WTC11 (cell line): ENCODE data around the gene EML4. TPM values are rescaled to one million over a fixed set of nuclear protein-coding genes. Genes with fewer than 3 reads are reported as not detected.

Experiments
- ATAC-seq: fragments of 200-7000 bp; cut with Tn5 transposase; 2 replicates; pipeline ENCODE4 v1.10.0; 2021; ENCODE audit warnings: mild to moderate bottlenecking, moderate library complexity
- CTCF ChIA-PET: fragments of 300-600 bp; sonication (Branson Sonifier 250); formaldehyde crosslinking; loops from one replicate; lab custom pipeline; 2021; ENCODE audit warnings: antibody characterized with exemption; lab: Charles Lee
- POLR2A ChIA-PET: fragments of 350-600 bp; sonication (Branson Sonifier 250); formaldehyde crosslinking; loops from one replicate; lab custom pipeline; 2021; ENCODE audit warnings: antibody characterized with exemption; lab: Charles Lee
- DNase-seq: peaks from one replicate; pipeline ENCODE4 v3.0.0; 2021; ENCODE audit warnings: low spot score
- H3K27ac Mint-ChIP-seq: 2 replicates; pipeline ENCODE4 v1.8.0; 2021; ENCODE audit warnings: mixed read lengths
- H3K27me3 Mint-ChIP-seq: 2 replicates; pipeline ENCODE4 v1.8.0; 2021; ENCODE audit warnings: low read depth, mild to moderate bottlenecking, moderate library complexity, mixed read lengths
- H3K36me3 Mint-ChIP-seq: 2 replicates; pipeline ENCODE4 v1.8.0; 2021; ENCODE audit warnings: mixed read lengths
- H3K4me1 Mint-ChIP-seq: 2 replicates; pipeline ENCODE4 v1.8.0; 2022; ENCODE audit warnings: mixed read lengths
- H3K4me3 Mint-ChIP-seq: 2 replicates; pipeline ENCODE4 v1.8.0; 2021; ENCODE audit warnings: mild to moderate bottlenecking, moderate library complexity, mixed read lengths
- H3K9me3 Mint-ChIP-seq: 2 replicates; pipeline ENCODE4 v1.8.0; 2021; ENCODE audit warnings: mixed read lengths
- CBFB ChIP-seq: sonication (generic); formaldehyde crosslinking; IDR thresholded peaks from 2 replicates; pipeline ENCODE4 v1.8.1; 2022; ENCODE audit warnings: mild to moderate bottlenecking, low read depth, missing genetic modification reagents
- CTCF ChIP-seq: fragments of 200-600 bp; IDR thresholded peaks from 2 replicates; pipeline ENCODE4 v1.8.0; 2022; ENCODE audit warnings: antibody characterized with exemption
- E2F5 ChIP-seq: sonication (generic); formaldehyde crosslinking; IDR thresholded peaks from 2 replicates; pipeline ENCODE4 v1.8.1; 2022; ENCODE audit warnings: mild to moderate bottlenecking, moderate library complexity, missing genetic modification reagents
- EMX1 ChIP-seq: fragments of 250-450 bp; sonication (Bioruptor Pico); IDR thresholded peaks from 2 replicates; pipeline ENCODE4 v1.8.0; 2021; ENCODE audit warnings: mild to moderate bottlenecking
- ETV6 ChIP-seq: sonication (generic); formaldehyde crosslinking; IDR thresholded peaks from 2 replicates; pipeline ENCODE4 v1.8.1; 2022; ENCODE audit warnings: mild to moderate bottlenecking, missing genetic modification reagents
- FOXK1 ChIP-seq: sonication (generic); formaldehyde crosslinking; IDR thresholded peaks from 2 replicates; pipeline ENCODE4 v1.8.0; 2022; ENCODE audit warnings: mild to moderate bottlenecking, moderate library complexity, missing genetic modification reagents
- FOXP1 ChIP-seq: sonication (generic); formaldehyde crosslinking; IDR thresholded peaks from 2 replicates; pipeline ENCODE4 v1.8.0; 2022; ENCODE audit warnings: missing genetic modification reagents, mild to moderate bottlenecking, moderate library complexity, borderline replicate concordance
- JUN ChIP-seq: sonication (generic); formaldehyde crosslinking; IDR thresholded peaks from 2 replicates; pipeline ENCODE4 v1.8.0; 2023; ENCODE audit warnings: mild to moderate bottlenecking, missing genetic modification reagents
- NR1H2 ChIP-seq: sonication (generic); formaldehyde crosslinking; IDR thresholded peaks from 2 replicates; pipeline ENCODE4 v1.9.0; 2021; ENCODE audit warnings: mild to moderate bottlenecking, moderate library complexity, missing genetic modification reagents
- NR2C2 ChIP-seq: sonication (generic); formaldehyde crosslinking; IDR thresholded peaks from 2 replicates; pipeline ENCODE4 v1.8.0; 2022; ENCODE audit warnings: mild to moderate bottlenecking, missing genetic modification reagents
- SP1 ChIP-seq: sonication (generic); formaldehyde crosslinking; conservative IDR thresholded peaks from 2 replicates; pipeline ENCODE4 v1.8.1; 2022; ENCODE audit warnings: missing genetic modification reagents
- TCF7 ChIP-seq: sonication (generic); formaldehyde crosslinking; IDR thresholded peaks from 2 replicates; pipeline ENCODE4 v1.8.0; 2022; ENCODE audit warnings: mild to moderate bottlenecking, low read depth, missing genetic modification reagents, moderate library complexity
- TEAD1 ChIP-seq: sonication (generic); formaldehyde crosslinking; IDR thresholded peaks from 2 replicates; pipeline ENCODE4 v1.8.0; 2022; ENCODE audit warnings: mild to moderate bottlenecking, missing genetic modification reagents
- TP53 ChIP-seq: sonication (generic); formaldehyde crosslinking; IDR thresholded peaks from 2 replicates; pipeline ENCODE4 v1.8.1; 2023; ENCODE audit warnings: mild to moderate bottlenecking, missing genetic modification reagents
- ZBTB21 ChIP-seq: sonication (generic); formaldehyde crosslinking; IDR thresholded peaks from 2 replicates; pipeline ENCODE4 v1.8.1; 2023; ENCODE audit warnings: mild to moderate bottlenecking, missing genetic modification reagents, borderline replicate concordance
- ZNF121 ChIP-seq: sonication (generic); formaldehyde crosslinking; IDR thresholded peaks from 2 replicates; pipeline ENCODE4 v1.8.0; 2023; ENCODE audit warnings: missing genetic modification reagents
- ZNF232 ChIP-seq: sonication (generic); formaldehyde crosslinking; IDR thresholded peaks from 2 replicates; pipeline ENCODE4 v1.8.0; 2022; ENCODE audit warnings: mild to moderate bottlenecking, missing genetic modification reagents
- ZNF425 ChIP-seq: fragments of 250-450 bp; sonication (Bioruptor Pico); conservative IDR thresholded peaks from 2 replicates; pipeline ENCODE4 v1.9.0; 2021; ENCODE audit warnings: mild to moderate bottlenecking
- ZNF671 ChIP-seq: fragments of 250-450 bp; sonication (Bioruptor Pico); IDR thresholded peaks from 2 replicates; pipeline ENCODE4 v1.8.0; 2021; ENCODE audit warnings: mild to moderate bottlenecking
- total RNA-seq: library from RNA; stranded (reverse); gene quantifications from 3 replicates; pipeline ENCODE4 v1.2.3, GENCODE V29; 2021
- TF ChIP-seq, protein P1 (sequence below): fragments of 250-450 bp; sonication (Bioruptor Pico); IDR thresholded peaks from 2 replicates; pipeline ENCODE4 v1.9.0; 2021; ENCODE audit warnings: mild to moderate bottlenecking
- TF ChIP-seq, protein P2 (sequence below): sonication (generic); formaldehyde crosslinking; IDR thresholded peaks from 2 replicates; pipeline ENCODE4 v1.8.1; 2023; ENCODE audit warnings: mild to moderate bottlenecking, moderate library complexity, missing genetic modification reagents
- TF ChIP-seq, protein P3 (sequence below): sonication (generic); formaldehyde crosslinking; conservative IDR thresholded peaks from 2 replicates; pipeline ENCODE4 v1.8.1; 2023; ENCODE audit warnings: mild to moderate bottlenecking, low read depth, missing genetic modification reagents, moderate library complexity

Gene EML4
- total RNA-seq, 1 experiment from 2014 or later = 89.9 TPM

DNA sequence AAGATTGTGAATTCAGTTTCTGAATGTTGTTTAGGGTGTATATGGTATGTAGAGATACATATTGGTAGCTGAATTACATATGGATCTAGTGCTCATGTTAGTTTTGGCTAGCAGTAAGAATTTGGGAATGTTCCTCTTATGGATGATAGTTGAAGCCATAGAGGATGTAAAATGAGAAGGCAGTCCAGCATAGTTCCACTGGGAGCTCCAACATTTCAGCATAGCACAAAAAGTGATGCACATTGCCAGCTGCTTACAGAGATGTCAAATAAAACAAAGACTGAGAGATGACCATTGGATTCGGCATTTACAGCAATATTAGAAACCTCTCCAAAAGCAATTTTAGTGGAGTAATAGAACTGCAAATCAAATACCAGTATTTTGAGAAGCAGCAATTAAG is 77.4 kb downstream of the EML4 start:
- H3K4me3 Mint-ChIP-seq = no peak overlapping the region
- no peak for ATAC-seq
- DNase-seq = no peak
- POLR2A ChIA-PET = no interaction called here
- TF ChIP-seq SP1 (CRISPR knock-in tag) (no peak), ZNF232 (CRISPR knock-in tag) (no peak), ZNF671 (CRISPR knock-in tag) (no peak), TEAD1 (CRISPR knock-in tag) (no peak), E2F5 (CRISPR knock-in tag) (no peak), ZBTB21 (no peak), NR1H2 (CRISPR knock-in tag) (no peak), JUN (CRISPR knock-in tag) (no peak), ZNF425 (no peak), ZNF121 (CRISPR knock-in tag) (no peak)
- TF ChIP-seq, protein P1, sequence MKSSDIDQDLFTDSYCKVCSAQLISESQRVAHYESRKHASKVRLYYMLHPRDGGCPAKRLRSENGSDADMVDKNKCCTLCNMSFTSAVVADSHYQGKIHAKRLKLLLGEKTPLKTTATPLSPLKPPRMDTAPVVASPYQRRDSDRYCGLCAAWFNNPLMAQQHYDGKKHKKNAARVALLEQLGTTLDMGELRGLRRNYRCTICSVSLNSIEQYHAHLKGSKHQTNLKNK = no peak
- TF ChIP-seq, protein P2, sequence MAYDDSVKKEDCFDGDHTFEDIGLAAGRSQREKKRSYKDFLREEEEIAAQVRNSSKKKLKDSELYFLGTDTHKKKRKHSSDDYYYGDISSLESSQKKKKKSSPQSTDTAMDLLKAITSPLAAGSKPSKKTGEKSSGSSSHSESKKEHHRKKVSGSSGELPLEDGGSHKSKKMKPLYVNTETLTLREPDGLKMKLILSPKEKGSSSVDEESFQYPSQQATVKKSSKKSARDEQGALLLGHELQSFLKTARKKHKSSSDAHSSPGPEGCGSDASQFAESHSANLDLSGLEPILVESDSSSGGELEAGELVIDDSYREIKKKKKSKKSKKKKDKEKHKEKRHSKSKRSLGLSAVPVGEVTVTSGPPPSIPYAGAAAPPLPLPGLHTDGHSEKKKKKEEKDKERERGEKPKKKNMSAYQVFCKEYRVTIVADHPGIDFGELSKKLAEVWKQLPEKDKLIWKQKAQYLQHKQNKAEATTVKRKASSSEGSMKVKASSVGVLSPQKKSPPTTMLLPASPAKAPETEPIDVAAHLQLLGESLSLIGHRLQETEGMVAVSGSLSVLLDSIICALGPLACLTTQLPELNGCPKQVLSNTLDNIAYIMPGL (CRISPR knock-in tag) = no peak
- TF ChIP-seq, protein P3, sequence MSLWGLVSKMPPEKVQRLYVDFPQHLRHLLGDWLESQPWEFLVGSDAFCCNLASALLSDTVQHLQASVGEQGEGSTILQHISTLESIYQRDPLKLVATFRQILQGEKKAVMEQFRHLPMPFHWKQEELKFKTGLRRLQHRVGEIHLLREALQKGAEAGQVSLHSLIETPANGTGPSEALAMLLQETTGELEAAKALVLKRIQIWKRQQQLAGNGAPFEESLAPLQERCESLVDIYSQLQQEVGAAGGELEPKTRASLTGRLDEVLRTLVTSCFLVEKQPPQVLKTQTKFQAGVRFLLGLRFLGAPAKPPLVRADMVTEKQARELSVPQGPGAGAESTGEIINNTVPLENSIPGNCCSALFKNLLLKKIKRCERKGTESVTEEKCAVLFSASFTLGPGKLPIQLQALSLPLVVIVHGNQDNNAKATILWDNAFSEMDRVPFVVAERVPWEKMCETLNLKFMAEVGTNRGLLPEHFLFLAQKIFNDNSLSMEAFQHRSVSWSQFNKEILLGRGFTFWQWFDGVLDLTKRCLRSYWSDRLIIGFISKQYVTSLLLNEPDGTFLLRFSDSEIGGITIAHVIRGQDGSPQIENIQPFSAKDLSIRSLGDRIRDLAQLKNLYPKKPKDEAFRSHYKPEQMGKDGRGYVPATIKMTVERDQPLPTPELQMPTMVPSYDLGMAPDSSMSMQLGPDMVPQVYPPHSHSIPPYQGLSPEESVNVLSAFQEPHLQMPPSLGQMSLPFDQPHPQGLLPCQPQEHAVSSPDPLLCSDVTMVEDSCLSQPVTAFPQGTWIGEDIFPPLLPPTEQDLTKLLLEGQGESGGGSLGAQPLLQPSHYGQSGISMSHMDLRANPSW (CRISPR knock-in tag) = no peak
- TF ChIP-seq, all 79 proteins: peak for 0
- Mint-ChIP-seq H3K27me3 (no peaks in the 10 kb centered on the region), H3K27ac (no peak overlapping the region), H3K9me3 (no peaks in the 10 kb centered on the region), H3K36me3 (peaks cover 9% of the 10 kb centered on the region), H3K4me1 (peaks cover 9% of the 10 kb centered on the region)
- CTCF ChIA-PET = no interaction called here

DNA sequence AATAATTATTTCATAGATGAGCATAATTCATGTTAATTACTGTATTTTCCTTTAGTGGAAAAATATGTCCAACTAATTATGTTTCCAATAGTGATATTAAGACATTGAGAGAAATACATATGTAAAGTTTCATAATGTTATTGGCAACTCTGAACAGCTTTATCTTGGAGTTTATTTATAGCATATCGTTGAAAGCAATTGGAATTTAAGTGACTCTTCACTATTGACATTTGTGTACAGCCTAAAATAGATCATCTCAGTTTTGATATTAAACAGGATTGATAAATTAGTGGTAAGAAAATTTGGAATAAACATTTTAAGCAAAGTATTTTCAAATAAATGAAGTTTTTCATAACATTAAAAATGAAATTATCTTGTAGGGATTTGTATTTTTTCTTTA is 79.7 kb downstream of the EML4 start:
- H3K36me3 Mint-ChIP-seq = peaks cover 9% of the 10 kb centered on the region
- no peak for ATAC-seq
- ChIA-PET CTCF (no interaction called here), POLR2A (no interaction called here)
- H3K9me3 Mint-ChIP-seq = no peaks in the 10 kb centered on the region
- H3K4me3 Mint-ChIP-seq = no peak overlapping the region
- no peak overlapping the region for H3K27ac Mint-ChIP-seq
- H3K27me3 Mint-ChIP-seq = no peaks in the 10 kb centered on the region
- no peak for DNase-seq
- peaks cover 9% of the 10 kb centered on the region for H3K4me1 Mint-ChIP-seq
- TF ChIP-seq ZNF121 (CRISPR knock-in tag) = no peak
- no peak for TF ChIP-seq NR2C2 (CRISPR knock-in tag)
- no peak for TF ChIP-seq E2F5 (CRISPR knock-in tag)
- TF ChIP-seq, protein P1 = no peak
- TF ChIP-seq CTCF = no peak
- no peak for TF ChIP-seq CBFB
- no peak for TF ChIP-seq FOXK1 (CRISPR knock-in tag)
- TF ChIP-seq TCF7 (CRISPR knock-in tag) = no peak
- TF ChIP-seq ETV6 = no peak
- no peak for TF ChIP-seq EMX1 (CRISPR knock-in tag)
- no peak for TF ChIP-seq FOXP1 (CRISPR knock-in tag)
- no peak for TF ChIP-seq TP53
